ENCODE data around the gene ANO2. TPM values are rescaled to one million over a fixed set of nuclear protein-coding genes. Genes with fewer than 3 reads are reported as not detected.

The ANO2 gene
- total RNA-seq, 2 experiments from 2014 or later, result not detected

- Mint-ChIP-seq H3K9me3 (no peaks in the 10 kb centered on the region), H3K4me1 (ENCODE audit: low read depth) (no peaks in the 10 kb centered on the region), H3K36me3 (no peaks in the 10 kb centered on the region), H3K27ac (no peak overlapping the region), H3K4me3 (no peak overlapping the region), H3K27me3 (no peaks in the 10 kb centered on the region)
- CTCF ChIA-PET, result no interaction called here
- POLR2A ChIA-PET, result no interaction called here
- no peak for DNase-seq
- intact Hi-C loops (cut with micrococcal nuclease), result no loop called here
Observed at GRCh38 chr12:5637698-5638097, 307.4 kb downstream of the ANO2 start.

GRCh38 chr12:5636907-5637306, 308.2 kb downstream of the ANO2 start:
- no peak for DNase-seq
- no peaks in the 10 kb centered on the region for H3K36me3 Mint-ChIP-seq
- no peaks in the 10 kb centered on the region for H3K27me3 Mint-ChIP-seq
- no peak overlapping the region for H3K4me3 Mint-ChIP-seq
- no peaks in the 10 kb centered on the region for H3K9me3 Mint-ChIP-seq
- CTCF ChIA-PET, result no interaction called here
- POLR2A ChIA-PET, result no interaction called here
- no peaks in the 10 kb centered on the region for H3K4me1 Mint-ChIP-seq (ENCODE audit: low read depth)
- no peak overlapping the region for H3K27ac Mint-ChIP-seq
- intact Hi-C loops (cut with micrococcal nuclease), result no loop called here

DNA sequence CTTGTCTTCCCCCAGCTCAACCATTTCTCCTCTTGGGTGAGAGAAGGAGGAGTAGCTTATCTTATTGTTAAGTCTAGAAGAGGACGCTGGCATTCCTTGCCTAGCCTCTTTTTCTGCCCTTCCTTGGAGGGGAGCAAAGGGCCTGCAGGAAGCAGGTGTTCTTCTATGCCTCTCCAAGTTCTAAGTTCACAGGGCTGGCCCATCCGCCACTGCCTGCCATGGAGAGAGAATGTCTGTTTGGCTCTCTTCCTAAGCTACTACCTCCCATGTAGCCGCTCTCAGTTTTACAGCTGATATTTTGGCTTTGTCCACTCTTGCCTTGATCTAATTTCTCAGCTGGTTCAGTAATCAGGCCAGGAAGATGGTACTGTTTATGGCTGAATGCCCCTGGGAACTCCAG, 312.0 kb downstream of the ANO2 start:
- POLR2A ChIA-PET, result no interaction called here
- no peaks in the 10 kb centered on the region for H3K9me3 Mint-ChIP-seq

GRCh38 chr12:5632453-5632852, 312.6 kb downstream of the ANO2 start:
- no peak for DNase-seq
- ChIA-PET CTCF (no interaction called here), POLR2A (no interaction called here)
- Mint-ChIP-seq H3K27me3 (no peaks in the 10 kb centered on the region), H3K4me3 (no peak overlapping the region), H3K4me1 (ENCODE audit: low read depth) (no peaks in the 10 kb centered on the region), H3K9me3 (no peaks in the 10 kb centered on the region), H3K27ac (no peak overlapping the region), H3K36me3 (no peaks in the 10 kb centered on the region)
- intact Hi-C loops (cut with micrococcal nuclease), result no loop called here

More for the DNA sequence above, 312.0 kb downstream of the ANO2 start:
- DNase-seq, result no peak
- no peaks in the 10 kb centered on the region for H3K36me3 Mint-ChIP-seq
- no peak overlapping the region for H3K27ac Mint-ChIP-seq
- CTCF ChIA-PET, result no interaction called here
- H3K4me1 Mint-ChIP-seq (ENCODE audit: low read depth), result no peaks in the 10 kb centered on the region
- H3K4me3 Mint-ChIP-seq, result no peak overlapping the region
- H3K27me3 Mint-ChIP-seq, result no peaks in the 10 kb centered on the region
- intact Hi-C loops (cut with micrococcal nuclease), result no loop called here

DNA sequence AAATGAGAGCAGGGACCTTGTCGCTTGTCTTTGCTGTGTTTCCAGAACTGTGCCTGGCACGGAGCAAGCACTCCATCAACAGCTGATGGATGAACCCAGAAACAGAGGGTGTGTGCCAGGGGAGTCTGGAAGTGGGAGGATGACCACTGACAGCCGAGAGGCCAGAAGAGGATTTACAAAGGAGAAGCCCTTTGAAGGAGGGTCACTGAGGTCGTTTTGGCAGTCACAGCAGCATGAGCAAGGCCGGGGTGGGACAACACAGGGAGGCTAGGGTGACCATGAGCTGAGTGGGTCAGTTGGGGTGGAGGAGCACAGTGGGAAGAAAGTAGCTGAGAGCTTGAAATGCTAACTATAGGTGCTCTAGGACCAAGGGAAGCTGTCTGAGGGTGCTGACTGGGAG, 313.6 kb downstream of the ANO2 start:
- no peak overlapping the region for H3K27ac Mint-ChIP-seq
- no peaks in the 10 kb centered on the region for H3K9me3 Mint-ChIP-seq
- no peaks in the 10 kb centered on the region for H3K36me3 Mint-ChIP-seq
- POLR2A ChIA-PET, result no interaction called here
- no peak for DNase-seq
- CTCF ChIA-PET, result no interaction called here
- no peaks in the 10 kb centered on the region for H3K27me3 Mint-ChIP-seq
- no peak overlapping the region for H3K4me3 Mint-ChIP-seq
- H3K4me1 Mint-ChIP-seq (ENCODE audit: low read depth), result no peaks in the 10 kb centered on the region
- intact Hi-C loops (cut with micrococcal nuclease), result no loop called here

- no peaks in the 10 kb centered on the region for H3K9me3 Mint-ChIP-seq
- ChIA-PET CTCF (no interaction called here), POLR2A (no interaction called here)
- H3K27ac Mint-ChIP-seq, result no peak overlapping the region
- H3K27me3 Mint-ChIP-seq, result no peaks in the 10 kb centered on the region
- no peaks in the 10 kb centered on the region for H3K4me1 Mint-ChIP-seq (ENCODE audit: low read depth)
- no peaks in the 10 kb centered on the region for H3K36me3 Mint-ChIP-seq
- H3K4me3 Mint-ChIP-seq, result no peak overlapping the region
- no peak for DNase-seq
- intact Hi-C loops (cut with micrococcal nuclease), result no loop called here
Observed at GRCh38 chr12:5630726-5631125, 314.3 kb downstream of the ANO2 start.

- H3K4me3 Mint-ChIP-seq, result no peak overlapping the region
- intact Hi-C loops (cut with micrococcal nuclease), result no loop called here
- H3K4me1 Mint-ChIP-seq (ENCODE audit: low read depth), result no peaks in the 10 kb centered on the region
- CTCF ChIA-PET, result no interaction called here
- H3K27ac Mint-ChIP-seq, result no peak overlapping the region
- POLR2A ChIA-PET, result no interaction called here
- no peaks in the 10 kb centered on the region for H3K27me3 Mint-ChIP-seq
- no peaks in the 10 kb centered on the region for H3K36me3 Mint-ChIP-seq
- H3K9me3 Mint-ChIP-seq, result no peaks in the 10 kb centered on the region
- DNase-seq, result no peak
Observed at GRCh38 chr12:5628501-5628900, 316.6 kb downstream of the ANO2 start.

DNA sequence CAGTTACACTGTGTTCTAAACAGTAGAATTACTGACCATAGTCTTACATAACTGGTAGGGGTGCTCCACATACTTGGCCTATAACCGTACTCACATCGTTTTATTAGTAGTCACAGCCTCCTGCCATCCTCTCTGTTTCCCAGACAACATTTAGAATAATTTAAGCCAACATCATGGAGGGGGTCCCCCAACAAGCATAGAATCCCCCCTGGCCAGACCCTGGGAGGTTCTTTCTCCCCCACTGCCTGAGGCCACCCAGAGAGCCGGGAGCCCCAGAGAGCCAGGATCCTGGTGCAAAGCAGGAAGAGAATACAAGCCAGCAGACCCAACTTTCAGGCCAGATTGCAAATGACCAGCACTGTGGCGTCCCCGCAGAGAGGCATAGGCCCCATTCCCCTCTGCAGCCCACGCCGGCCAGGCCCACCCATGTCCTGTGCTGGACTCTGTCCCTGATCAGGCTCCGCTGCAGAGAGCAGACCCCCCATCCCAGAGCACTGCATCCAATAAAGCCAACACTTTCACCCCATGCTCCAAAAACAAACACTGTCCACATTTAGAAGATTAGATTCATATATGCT, 317.9 kb downstream of the ANO2 start:
- no peak overlapping the region for H3K27ac Mint-ChIP-seq
- CTCF ChIA-PET, result no interaction called here
- H3K27me3 Mint-ChIP-seq, result no peaks in the 10 kb centered on the region
- H3K4me3 Mint-ChIP-seq, result no peak overlapping the region
- intact Hi-C loops (cut with micrococcal nuclease), result no loop called here
- H3K9me3 Mint-ChIP-seq, result no peaks in the 10 kb centered on the region
- POLR2A ChIA-PET, result no interaction called here
- DNase-seq, result no peak
- no peaks in the 10 kb centered on the region for H3K36me3 Mint-ChIP-seq
- H3K4me1 Mint-ChIP-seq (ENCODE audit: low read depth), result no peaks in the 10 kb centered on the region

GRCh38 chr12:5626151-5626550, 318.9 kb downstream of the ANO2 start:
- Mint-ChIP-seq H3K36me3 (no peaks in the 10 kb centered on the region), H3K27me3 (no peaks in the 10 kb centered on the region), H3K4me3 (no peak overlapping the region), H3K4me1 (ENCODE audit: low read depth) (no peaks in the 10 kb centered on the region), H3K9me3 (no peaks in the 10 kb centered on the region), H3K27ac (no peak overlapping the region)
- CTCF ChIA-PET, result no interaction called here
- intact Hi-C loops (cut with micrococcal nuclease), result no loop called here
- POLR2A ChIA-PET, result no interaction called here
- no peak for DNase-seq

DNA sequence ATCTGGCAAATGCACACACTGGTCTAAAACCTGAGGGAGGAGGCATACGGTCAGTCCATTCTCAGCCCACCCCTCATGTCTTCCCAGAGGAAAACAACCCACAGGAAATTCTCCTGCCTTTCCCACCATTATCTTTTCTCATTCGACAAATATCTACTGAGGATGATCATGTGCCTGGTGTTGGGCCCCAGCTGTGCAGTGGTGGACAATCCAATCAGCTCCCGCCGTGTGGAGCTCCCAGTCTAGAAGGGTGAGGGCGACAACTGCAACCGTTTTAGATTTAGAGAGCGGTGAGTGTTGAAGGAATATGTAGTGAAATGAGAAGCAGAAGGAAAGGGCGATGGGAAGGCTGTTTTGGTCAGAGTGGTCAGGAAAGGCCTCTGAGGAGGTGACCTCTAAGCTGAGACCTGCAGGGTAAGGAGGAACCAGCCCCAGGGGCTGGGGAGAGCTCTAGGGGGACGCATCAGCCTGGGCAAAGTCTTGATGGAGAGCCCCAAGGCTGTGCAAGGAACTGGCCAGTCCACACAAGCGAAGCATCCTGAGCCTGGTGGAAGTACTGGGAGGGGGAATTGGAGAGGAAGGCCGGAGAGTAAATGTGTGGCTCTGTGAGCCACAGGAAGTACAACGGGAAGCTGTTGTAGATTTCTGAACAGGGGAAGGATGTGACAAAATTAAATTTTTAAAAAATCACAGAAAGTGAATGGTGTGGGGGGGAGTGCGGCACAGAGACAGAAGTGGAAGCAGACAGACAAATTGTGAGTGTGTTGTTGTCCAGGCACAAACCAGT, 320.4 kb downstream of the ANO2 start:
- Mint-ChIP-seq H3K4me1 (ENCODE audit: low read depth) (no peaks in the 10 kb centered on the region), H3K4me3 (no peak overlapping the region), H3K36me3 (no peaks in the 10 kb centered on the region), H3K27me3 (no peaks in the 10 kb centered on the region), H3K9me3 (no peaks in the 10 kb centered on the region), H3K27ac (no peak overlapping the region)
- no peak for DNase-seq
- ChIA-PET CTCF (no interaction called here), POLR2A (interaction anchor here (0.8 kb wide), 1 partner anchor 16 kb away, joined by 5 read pairs; no protein-coding TSS in a partner anchor)
- intact Hi-C loops (cut with micrococcal nuclease), result no loop called here

- Mint-ChIP-seq H3K36me3 (no peaks in the 10 kb centered on the region), H3K9me3 (no peaks in the 10 kb centered on the region), H3K27ac (no peak overlapping the region), H3K27me3 (no peaks in the 10 kb centered on the region), H3K4me3 (no peak overlapping the region), H3K4me1 (ENCODE audit: low read depth) (no peaks in the 10 kb centered on the region)
- intact Hi-C loops (cut with micrococcal nuclease), result no loop called here
- DNase-seq, result no peak
- ChIA-PET CTCF (no interaction called here), POLR2A (no interaction called here)
Observed at GRCh38 chr12:5623411-5623810, 321.6 kb downstream of the ANO2 start.

DNA sequence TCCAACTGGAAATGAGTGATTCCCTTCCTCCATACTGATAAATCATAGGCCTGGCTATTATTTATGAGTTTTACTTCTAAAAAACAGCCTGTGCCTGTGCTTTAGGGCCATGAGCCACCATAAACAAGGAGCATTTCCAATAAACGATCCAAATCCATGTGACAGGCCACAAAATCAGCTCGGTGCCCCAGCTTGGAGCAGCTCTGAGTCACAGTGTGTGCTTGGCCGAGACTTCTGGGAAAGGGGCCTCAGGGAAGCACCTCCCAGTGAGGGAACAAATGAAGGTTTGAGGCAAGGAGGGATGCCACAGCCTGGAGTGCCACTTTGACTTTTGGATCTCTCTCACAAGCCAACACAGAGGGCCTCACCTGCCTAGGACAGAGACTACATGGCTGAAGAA, 322.8 kb downstream of the ANO2 start:
- POLR2A ChIA-PET, result no interaction called here
- intact Hi-C loops (cut with micrococcal nuclease), result no loop called here
- Mint-ChIP-seq H3K4me3 (no peak overlapping the region), H3K36me3 (no peaks in the 10 kb centered on the region), H3K27me3 (no peaks in the 10 kb centered on the region), H3K9me3 (no peaks in the 10 kb centered on the region), H3K4me1 (ENCODE audit: low read depth) (no peaks in the 10 kb centered on the region), H3K27ac (no peak overlapping the region)
- CTCF ChIA-PET, result interaction anchor here (0.6 kb wide), 1 partner anchor 89 kb away, joined by 4 read pairs; no protein-coding TSS in a partner anchor
- no peak for DNase-seq

DNA sequence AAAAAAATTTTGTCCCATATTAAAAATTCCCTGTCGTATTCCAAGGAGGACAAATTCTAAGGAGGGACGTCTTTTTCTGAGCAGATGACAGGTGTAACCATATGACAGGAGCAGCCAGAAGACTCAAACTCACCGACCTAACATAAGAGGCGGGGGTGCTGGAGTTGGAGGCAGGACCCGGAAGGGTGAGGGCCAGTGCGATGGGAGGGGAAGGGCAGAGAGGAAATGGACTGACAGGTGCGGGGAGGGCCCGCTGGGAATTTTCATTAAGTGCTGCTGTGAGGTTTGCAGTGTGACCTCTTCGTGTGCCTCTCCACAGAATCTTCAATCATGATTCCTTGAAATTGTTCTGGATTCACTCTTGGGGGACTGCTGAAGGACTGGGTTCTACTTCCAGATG, 323.7 kb downstream of the ANO2 start:
- Mint-ChIP-seq H3K27ac (no peak overlapping the region), H3K4me1 (ENCODE audit: low read depth) (no peaks in the 10 kb centered on the region), H3K9me3 (no peaks in the 10 kb centered on the region), H3K36me3 (no peaks in the 10 kb centered on the region), H3K27me3 (no peaks in the 10 kb centered on the region), H3K4me3 (no peak overlapping the region)
- CTCF ChIA-PET, result no interaction called here
- POLR2A ChIA-PET, result no interaction called here
- no peak for DNase-seq
- intact Hi-C loops (cut with micrococcal nuclease), result no loop called here
